GM06990 (cell line): ENCODE data around the gene ACAD9.

ENCODE experiments used
- DNase-seq: peaks from one replicate; pipeline ENCODE4 v3.0.0-alpha.2; 2011; ENCODE audit not compliant: insufficient read length; ENCODE audit errors: extremely low read depth
- H3K27me3 ChIP-seq: replicated peaks from 2 replicates; pipeline ENCODE4 v1.6.0; 2011; ENCODE audit warnings: low read length; ENCODE audit not compliant: control insufficient read depth, insufficient read depth
- H3K36me3 ChIP-seq: 2 replicates; pipeline ENCODE4 v1.5.1; 2011; ENCODE audit warnings: low read length; ENCODE audit not compliant: control insufficient read depth, insufficient read depth
- H3K4me3 ChIP-seq: replicated peaks from 2 replicates; pipeline ENCODE4 v1.5.1; 2011; ENCODE audit warnings: low read depth, mild to moderate bottlenecking, control low read depth, low read length
- TF ChIP-seq, protein P1 (sequence below): IDR thresholded peaks from 2 replicates; pipeline ENCODE4 v1.5.1; 2011; ENCODE audit warnings: low read length, control low read depth, mild to moderate bottlenecking, inconsistent platforms; ENCODE audit not compliant: insufficient read depth, poor library complexity, severe bottlenecking

The ACAD9 gene

DNA sequence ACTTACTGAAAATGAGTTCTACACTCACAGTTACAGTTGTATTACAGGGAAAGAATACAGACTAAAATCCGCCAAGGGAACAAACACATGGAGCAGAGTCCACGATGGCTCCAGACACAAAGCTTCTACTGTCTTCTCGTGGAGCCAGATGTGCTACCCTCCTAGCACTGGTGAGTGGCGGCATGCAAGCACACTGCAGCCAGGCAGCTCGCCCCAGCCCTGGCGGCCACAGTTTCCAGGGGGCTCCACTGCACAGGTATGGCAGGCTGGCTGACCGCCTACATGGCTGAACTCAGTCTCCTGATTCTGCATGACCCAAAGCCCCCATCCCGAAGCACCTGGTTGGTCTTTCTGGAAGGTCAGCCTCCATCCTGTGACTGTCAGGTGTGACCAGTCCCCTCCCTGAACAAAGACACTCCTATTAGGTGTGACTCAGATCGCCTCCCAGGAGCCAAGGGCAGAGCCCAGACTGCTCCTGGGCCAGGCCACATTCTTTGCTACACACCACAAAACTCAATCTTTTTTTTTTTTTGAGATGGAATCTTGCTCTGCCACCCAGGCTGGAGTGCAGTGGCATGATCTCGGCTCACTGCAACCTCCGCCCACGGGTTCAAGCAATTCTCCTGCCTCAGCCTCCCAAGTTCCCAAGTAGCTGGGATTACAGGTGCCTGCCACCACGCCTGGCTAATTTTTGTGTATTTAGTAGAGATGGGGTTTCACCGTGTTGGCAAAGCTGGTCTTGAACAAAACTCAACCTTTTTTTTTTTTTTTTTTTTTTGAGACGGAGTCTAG is 62.9 kb downstream of the ACAD9 start:
- no peaks in the 10 kb centered on the region for H3K27me3 ChIP-seq
- no peak overlapping the region for H3K4me3 ChIP-seq
- no peak for DNase-seq
- H3K36me3 ChIP-seq, result no peaks in the 10 kb centered on the region
- TF ChIP-seq, protein P1, sequence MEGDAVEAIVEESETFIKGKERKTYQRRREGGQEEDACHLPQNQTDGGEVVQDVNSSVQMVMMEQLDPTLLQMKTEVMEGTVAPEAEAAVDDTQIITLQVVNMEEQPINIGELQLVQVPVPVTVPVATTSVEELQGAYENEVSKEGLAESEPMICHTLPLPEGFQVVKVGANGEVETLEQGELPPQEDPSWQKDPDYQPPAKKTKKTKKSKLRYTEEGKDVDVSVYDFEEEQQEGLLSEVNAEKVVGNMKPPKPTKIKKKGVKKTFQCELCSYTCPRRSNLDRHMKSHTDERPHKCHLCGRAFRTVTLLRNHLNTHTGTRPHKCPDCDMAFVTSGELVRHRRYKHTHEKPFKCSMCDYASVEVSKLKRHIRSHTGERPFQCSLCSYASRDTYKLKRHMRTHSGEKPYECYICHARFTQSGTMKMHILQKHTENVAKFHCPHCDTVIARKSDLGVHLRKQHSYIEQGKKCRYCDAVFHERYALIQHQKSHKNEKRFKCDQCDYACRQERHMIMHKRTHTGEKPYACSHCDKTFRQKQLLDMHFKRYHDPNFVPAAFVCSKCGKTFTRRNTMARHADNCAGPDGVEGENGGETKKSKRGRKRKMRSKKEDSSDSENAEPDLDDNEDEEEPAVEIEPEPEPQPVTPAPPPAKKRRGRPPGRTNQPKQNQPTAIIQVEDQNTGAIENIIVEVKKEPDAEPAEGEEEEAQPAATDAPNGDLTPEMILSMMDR, result no peak

- Histone ChIP-seq H3K36me3 (no peaks in the 10 kb centered on the region), H3K27me3 (no peaks in the 10 kb centered on the region), H3K4me3 (no peak overlapping the region)
- no peak for DNase-seq
- TF ChIP-seq, protein P1, result no peak
These were observed 65.8 kb downstream of the ACAD9 start for GRCh38 chr3:128945041-128945877.

- no peaks in the 10 kb centered on the region for H3K36me3 ChIP-seq
- H3K4me3 ChIP-seq, result no peak overlapping the region
- H3K27me3 ChIP-seq, result no peaks in the 10 kb centered on the region
- no peak for DNase-seq
- TF ChIP-seq, protein P1, result no peak
These were observed 66.4 kb downstream of the ACAD9 start for GRCh38 chr3:128945878-128946175.

DNA sequence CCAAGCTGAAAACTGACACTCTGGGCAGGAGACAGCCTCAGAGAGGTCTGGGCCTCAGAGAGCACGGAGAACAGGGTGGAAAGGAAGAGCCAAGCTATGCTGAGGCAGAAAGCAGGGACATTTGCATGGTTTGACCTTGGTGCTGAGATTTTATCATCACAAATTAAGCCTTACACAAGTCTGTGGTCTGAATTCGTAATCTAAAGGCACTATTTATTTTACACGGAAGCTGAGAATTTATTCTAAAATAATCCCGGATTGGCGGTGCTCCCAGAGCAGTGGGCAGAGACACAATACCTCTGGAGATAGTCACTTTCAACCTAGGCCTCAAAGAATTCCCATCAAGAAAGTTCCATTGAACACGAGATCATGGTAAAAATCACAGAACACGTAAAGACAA is 67.0 kb downstream of the ACAD9 start:
- no peaks in the 10 kb centered on the region for H3K27me3 ChIP-seq
- DNase-seq, result no peak
- TF ChIP-seq, protein P1, result no peak
- no peaks in the 10 kb centered on the region for H3K36me3 ChIP-seq
- H3K4me3 ChIP-seq, result no peak overlapping the region

GRCh38 chr3:128949158-128949557 is 69.7 kb downstream of the ACAD9 start:
- DNase-seq, result no peak
- Histone ChIP-seq H3K36me3 (no peaks in the 10 kb centered on the region), H3K27me3 (no peaks in the 10 kb centered on the region), H3K4me3 (no peak overlapping the region)
- TF ChIP-seq, protein P1, result no peak
